Measurements from ENCODE around the gene CSTA.

GRCh38 chr3:122294359-122294758, 30.7 kb upstream of the CSTA start:
- TF ChIP-seq CTCF (IDR thresholded peaks at IDR 0.05) (no peak), POLR2A (IDR thresholded peaks at IDR 0.05) (no peak)

All from testis (tissue), 2 donors.